Esophagus squamous epithelium (tissue), 5 donors: Measurements from ENCODE around the gene GP1BB. TPM values are rescaled to one million over a fixed set of nuclear protein-coding genes. Genes with fewer than 3 reads are reported as not detected.
A peak's percentile ranks its signal among the peaks of the same experiment; 100 is the strongest.

Source experiments
- DNase-seq: peaks from one replicate; lab custom pipeline; 2025; lab: John Stamatoyannopoulos, UW
- H3K27ac ChIP-seq, 4 donors: fragments of 200-600 bp; sonication (generic); one replicate each; pipeline ENCODE4 v1.5.1; 2016 to 2019; ENCODE audit warnings: mild to moderate bottlenecking in 1 of 4
- H3K27me3 ChIP-seq, 4 donors: fragments of 200-600 bp; sonication (generic); 1 replicate in 3 of 4; 2 replicates in 1 of 4; pipeline versions ENCODE4 v1.5.1 to v1.6.0; 2017 to 2021; ENCODE audit warnings: antibody characterized with exemption in 1 of 4
- H3K36me3 ChIP-seq, 3 donors: fragments of 200-600 bp; sonication (generic); one replicate each; pipeline ENCODE4 v1.5.1; 2016 to 2019
- H3K4me1 ChIP-seq, 3 donors: fragments of 200-600 bp; sonication (generic); one replicate each; pipeline ENCODE4 v1.5.1; 2017 to 2019
- H3K4me3 ChIP-seq, 4 donors: fragments of 200-600 bp; sonication (generic); 1 replicate in 3 of 4; 2 replicates in 1 of 4; pipeline ENCODE4 v1.5.1; 2016 to 2019; ENCODE audit warnings: mild to moderate bottlenecking in 2 of 4, moderate library complexity in 1 of 4
- H3K9me3 ChIP-seq, 3 donors: fragments of 200-600 bp; sonication (generic); one replicate each; pipeline ENCODE4 v1.5.1; 2016 to 2019
- CTCF ChIP-seq, 6 experiments: fragments of 450-650 bp in 4 of 6; fragments of 200-600 bp in 2 of 6; sonication (generic) in 2 of 6; IDR thresholded peaks; one replicate each; pipeline ENCODE4 v1.5.1; 2016 to 2019; ENCODE audit warnings: antibody characterized with exemption in 6 of 6, mild to moderate bottlenecking in 4 of 6, moderate library complexity in 4 of 6
- POLR2A ChIP-seq, 4 donors: fragments of 450-650 bp; IDR thresholded peaks; one replicate each; pipeline ENCODE4 v1.6.1; 2017; ENCODE audit warnings: antibody characterized with exemption in 4 of 4, mild to moderate bottlenecking in 4 of 4, moderate library complexity in 3 of 4
- WGBS, 2 donors: methylation state at CpG; one replicate each; pipeline ENCODE4 v1.1.5; 2018; 5-methylcytosine and 5-hydroxymethylcytosine counted together
- intact Hi-C: fragments of 100-400 bp; cut with DNase I; formaldehyde crosslinking; loops from one replicate; pipeline ENCODE4 v1.15.0; 2022
- total RNA-seq, 4 donors: library from RNA; depleted of rRNA; stranded (reverse); fragments of >200 nt; gene quantifications; one replicate each; pipeline ENCODE4 v1.1.0, GENCODE V29; 2016
- donor health status: DM: yes; HTN: yes; CAD: no.

The GP1BB gene
- total RNA-seq, 4 donors from 2014 or later, result 4.8 to 40.0 (median 9.7) TPM

DNA sequence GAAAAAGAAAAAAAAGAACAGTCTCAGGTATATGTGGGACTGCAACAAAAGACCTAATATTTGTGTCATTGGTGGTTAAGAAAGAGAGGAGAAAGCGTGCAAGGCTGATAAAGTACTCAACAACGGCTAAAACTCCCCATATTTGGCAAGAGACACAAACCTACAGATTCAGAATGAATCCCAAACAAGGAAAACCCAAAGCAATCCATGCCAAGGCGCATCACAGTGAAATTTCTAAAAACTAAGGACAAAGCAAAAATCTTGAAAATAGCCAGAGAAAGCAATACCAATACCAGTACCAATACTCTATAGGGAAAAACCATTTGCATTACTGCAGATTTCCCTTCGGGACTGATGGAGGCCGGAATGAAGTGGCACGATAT, 41.5 kb upstream of the GP1BB start:
- Histone ChIP-seq H3K9me3 (no peaks in the 10 kb centered on the region), H3K4me1 (peaks cover 0 to 11% (median 6%) of the 10 kb centered on the region in 3 donors), H3K4me3 (no peak overlapping the region), H3K27me3 (peaks cover 0 to 27% (median 0%) of the 10 kb centered on the region in 4 donors), H3K36me3 (no peaks in the 10 kb centered on the region), H3K27ac (no peak overlapping the region)
- intact Hi-C loops, result no loop called here
- WGBS, 2 donors, result 77 to 84% methylated on average over 6 of the region's 6 CpGs
- TF ChIP-seq CTCF (IDR thresholded peaks at IDR 0.05) (no peak), POLR2A (IDR thresholded peaks at IDR 0.05) (no peak)
- no peak for DNase-seq

- intact Hi-C loops, result no loop called here
- TF ChIP-seq CTCF (IDR thresholded peaks at IDR 0.05) (no peak), POLR2A (IDR thresholded peaks at IDR 0.05) (no peak)
- Histone ChIP-seq H3K4me1 (peaks cover 22 to 51% (median 26%) of the 10 kb centered on the region in 3 donors), H3K27me3 (peaks cover 0 to 23% (median 0%) of the 10 kb centered on the region in 4 donors), H3K9me3 (no peaks in the 10 kb centered on the region), H3K27ac (no peak overlapping the region), H3K4me3 (no peak overlapping the region), H3K36me3 (no peaks in the 10 kb centered on the region)
- no peak for DNase-seq
- WGBS, 2 donors, result 85 to 87% methylated on average over 7 of the region's 7 CpGs
Measured at GRCh38 chr22:19686946-19687345, 36.4 kb upstream of the GP1BB start.

GRCh38 chr22:19687561-19688300, 35.6 kb upstream of the GP1BB start:
- 42 to 48% methylated on average over 11 to 12 of the region's 22 CpGs for WGBS, 2 donors
- Histone ChIP-seq H3K4me1 (peaks cover 22 to 59% (median 29%) of the 10 kb centered on the region in 3 donors), H3K4me3 (peak overlapping the region; percentile 6 to 41 (median 15)), H3K27ac (peak overlapping the region; percentile 28 to 81 (median 73)), H3K27me3 (peaks cover 0 to 23% (median 0%) of the 10 kb centered on the region in 4 donors), H3K36me3 (no peaks in the 10 kb centered on the region), H3K9me3 (no peaks in the 10 kb centered on the region)
- TF ChIP-seq CTCF (IDR thresholded peaks at IDR 0.05) (no peak), POLR2A (IDR thresholded peaks at IDR 0.05) (no peak)
- no peak for DNase-seq
- intact Hi-C loops, result no loop called here

DNA sequence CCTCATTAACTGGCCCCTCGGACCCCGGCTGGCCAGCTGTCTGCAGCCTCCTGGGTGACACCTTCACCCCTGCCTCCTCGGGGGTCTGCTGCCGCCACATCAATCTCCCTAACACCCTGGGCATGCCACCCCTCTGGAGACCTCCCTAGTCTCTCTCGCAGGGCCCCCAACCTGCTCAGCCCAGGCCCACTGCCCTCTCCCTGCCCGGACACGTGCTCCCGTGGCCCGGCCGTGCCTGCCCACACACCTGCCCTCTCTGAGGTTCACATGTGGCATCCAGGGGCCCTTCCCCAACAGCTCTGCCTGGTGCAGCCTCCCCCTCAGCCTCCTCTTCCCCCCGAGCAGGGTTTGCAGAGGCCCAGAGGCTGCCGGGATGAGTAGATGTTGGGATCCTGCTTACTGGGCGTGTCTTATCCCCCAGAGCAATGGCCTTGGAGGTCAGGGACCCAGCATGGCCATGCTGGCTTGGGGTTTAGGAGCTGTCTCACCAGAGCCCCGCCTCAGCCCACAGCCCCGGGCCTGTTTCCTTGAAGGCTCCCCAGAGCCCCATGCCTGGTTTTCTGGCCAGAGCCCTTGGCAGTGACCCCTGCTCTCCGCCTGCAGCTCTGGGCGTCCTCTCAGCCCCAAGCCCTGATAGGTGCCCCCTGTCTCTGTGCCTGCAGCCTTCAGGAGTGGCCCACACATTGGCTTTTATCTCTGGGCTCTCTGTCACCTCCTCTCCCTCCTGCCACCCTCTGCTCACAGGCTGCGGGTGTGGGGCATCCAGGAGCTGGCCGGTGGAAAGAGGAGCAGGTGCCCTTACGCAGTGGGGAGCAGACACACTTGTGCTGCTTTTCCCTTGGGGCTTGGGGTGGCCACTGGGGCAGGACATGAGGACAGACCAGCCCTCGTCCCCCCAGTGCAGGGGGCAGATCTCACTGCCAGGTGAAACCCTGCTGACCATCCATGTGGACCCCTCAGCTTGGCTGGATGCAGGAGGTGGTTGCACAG, 34.7 kb upstream of the GP1BB start:
- H3K27me3 ChIP-seq, result peaks cover 0 to 20% (median 0%) of the 10 kb centered on the region in 4 donors
- H3K27ac ChIP-seq, result peak overlapping the region; percentile 28 to 81 (median 73)
- DNase-seq, result no peak
- peaks cover 22 to 62% (median 29%) of the 10 kb centered on the region in 3 donors for H3K4me1 ChIP-seq
- no peak for TF ChIP-seq CTCF (IDR thresholded peaks at IDR 0.05)
- no peak for TF ChIP-seq POLR2A (IDR thresholded peaks at IDR 0.05)
- intact Hi-C loops, result no loop called here
- no peaks in the 10 kb centered on the region for H3K9me3 ChIP-seq
- 42 to 52% methylated on average over 11 to 13 of the region's 21 CpGs for WGBS, 2 donors
- H3K36me3 ChIP-seq, result no peaks in the 10 kb centered on the region
- H3K4me3 ChIP-seq, result peak overlapping the region; percentile 6 to 41 (median 15)
